Body of pancreas (tissue), 4 donors: Measurements from ENCODE around the gene GOLGA6D. TPM values are rescaled to one million over a fixed set of nuclear protein-coding genes. Genes with fewer than 3 reads are reported as not detected.
"Not testable (repeated sequence)": the region's sequence is repeated elsewhere in the genome, so short reads cannot be mapped to it uniquely, and the experiment has no call there.

ENCODE experiments used
- ATAC-seq: fragments of 150-250 bp; one replicate; pipeline ENCODE4 v1.9.1; 2016
- DNase-seq, 4 donors: peaks; one replicate each; pipeline ENCODE4 v3.0.0-alpha.2; 2019
- H3K27ac ChIP-seq, 4 donors: fragments of 200-600 bp; sonication (generic); 1 replicate in 3 of 4; 2 replicates in 1 of 4; pipeline versions ENCODE4 v1.5.1 to v1.6.1; 2016 to 2019; ENCODE audit warnings: mild to moderate bottlenecking in 1 of 4, mixed read lengths in 1 of 4, moderate library complexity in 1 of 4
- H3K27me3 ChIP-seq, 2 donors: fragments of 200-600 bp; sonication (generic); one replicate each; pipeline ENCODE4 v1.6.0; 2016; ENCODE audit warnings: mild to moderate bottlenecking in 1 of 2
- H3K36me3 ChIP-seq, 2 donors: fragments of 200-600 bp; sonication (generic); replicated peaks in 1 of 2; 2 replicates each; pipeline ENCODE4 v1.5.1; 2016; ENCODE audit warnings: low read depth in 2 of 2; ENCODE audit not compliant: insufficient read depth in 1 of 2
- H3K4me1 ChIP-seq: fragments of 200-600 bp; sonication (generic); one replicate; pipeline ENCODE4 v1.6.0; 2016
- H3K4me3 ChIP-seq, 2 donors: fragments of 200-600 bp; sonication (generic); 1 replicate in 1 of 2; 2 replicates in 1 of 2; pipeline ENCODE4 v1.5.1; 2016 to 2019
- H3K9me3 ChIP-seq, 3 donors: fragments of 200-600 bp; sonication (generic); 1 replicate in 2 of 3; 2 replicates in 1 of 3; pipeline ENCODE4 v1.5.1; 2016
- CTCF ChIP-seq, 7 experiments: fragments of 450-650 bp in 4 of 7; fragments of 200-600 bp in 3 of 7; sonication (generic) in 3 of 7; IDR thresholded peaks; one replicate each; pipeline ENCODE4 v1.5.1; 2016 to 2019; ENCODE audit warnings: antibody characterized with exemption in 7 of 7
- WGBS, 2 donors: methylation state at CpG; one replicate each; pipeline ENCODE4 v1.1.5; 2017; 5-methylcytosine and 5-hydroxymethylcytosine counted together
- intact Hi-C: fragments of 100-400 bp; cut with DNase I; formaldehyde crosslinking; loops from one replicate; pipeline ENCODE4 v1.15.1; 2023
- total RNA-seq, 2 donors: library from RNA; depleted of rRNA; stranded (reverse); fragments of >200 nt; gene quantifications; one replicate each; pipeline ENCODE4 v1.1.0, GENCODE V29; 2016

Gene GOLGA6D
- total RNA-seq, 2 donors from 2014 or later = not detected

DNA sequence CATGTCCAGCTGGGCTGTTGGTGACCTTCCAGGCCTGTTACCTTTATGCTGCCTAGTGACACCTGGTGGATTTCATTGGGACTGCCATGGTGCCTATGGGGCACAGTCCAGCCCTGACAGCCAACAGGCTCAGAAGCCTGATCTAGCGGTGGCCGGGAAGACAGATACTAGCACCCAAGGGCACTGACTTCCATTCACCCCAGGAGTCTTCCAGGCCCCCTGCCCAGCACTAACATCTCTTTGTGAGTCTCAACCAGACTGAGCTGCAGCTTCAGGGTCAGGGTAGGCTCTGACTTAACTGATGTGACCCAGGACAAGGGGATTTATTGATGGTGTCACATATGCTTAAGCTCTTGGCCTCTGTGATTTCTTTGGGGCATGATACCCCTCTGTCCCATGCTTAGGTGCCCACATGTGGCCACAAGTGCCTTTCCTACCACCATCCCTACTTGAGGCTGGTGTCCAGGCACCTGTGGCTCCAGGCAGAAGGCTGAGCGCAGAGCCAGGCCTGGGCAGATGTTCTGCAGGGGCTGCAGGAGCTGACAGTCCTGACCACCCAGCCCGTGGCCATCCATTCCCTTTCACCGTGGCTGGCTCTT is 8.0 kb upstream of the GOLGA6D start:
- peak; percentile 45 to 79 (median 67) for TF ChIP-seq CTCF (IDR thresholded peaks at IDR 0.05)
- H3K27ac ChIP-seq, H3K36me3 ChIP-seq, H3K4me1 ChIP-seq, H3K9me3 ChIP-seq, intact Hi-C loops, H3K4me3 ChIP-seq, H3K27me3 ChIP-seq: not testable (repeated sequence)
- DNase-seq (peak; percentile 95 to 99 (median 96)), ATAC-seq (peak; percentile 100)
- WGBS, 2 donors = 32 to 56% methylated on average over 5 of the region's 5 CpGs

GRCh38 chr15:75275617-75276016 is 7.0 kb upstream of the GOLGA6D start:
- DNase-seq, H3K9me3 ChIP-seq, ATAC-seq, H3K36me3 ChIP-seq, H3K4me3 ChIP-seq, H3K27me3 ChIP-seq, H3K27ac ChIP-seq, H3K4me1 ChIP-seq, intact Hi-C loops: not testable (repeated sequence)
- WGBS, 2 donors = 66 to 69% methylated on average over 3 of the region's 3 CpGs

- ATAC-seq, DNase-seq, intact Hi-C loops: not testable (repeated sequence)
Observed at GRCh38 chr15:75278497-75278896, 4.1 kb upstream of the GOLGA6D start.

GRCh38 chr15:75284152-75284551 is 1.5 kb downstream of the GOLGA6D start:
- H3K27me3 ChIP-seq, H3K27ac ChIP-seq, H3K9me3 ChIP-seq, H3K36me3 ChIP-seq, H3K4me3 ChIP-seq, DNase-seq, ATAC-seq, H3K4me1 ChIP-seq, intact Hi-C loops: not testable (repeated sequence)
- no CpG with 5 or more reads among the region's 3 CpGs for WGBS, 2 donors

More at GRCh38 chr15:75278497-75278896, 4.1 kb upstream of the GOLGA6D start:
- not testable (repeated sequence) for H3K9me3 ChIP-seq, H3K27me3 ChIP-seq, H3K4me3 ChIP-seq, H3K27ac ChIP-seq, H3K4me1 ChIP-seq, H3K36me3 ChIP-seq
- 0 to 19% methylated on average over 1 of the region's 1 CpG for WGBS, 2 donors

GRCh38 chr15:75293660-75294059 is 11.0 kb downstream of the GOLGA6D start:
- 62% methylated on average over 7 of the region's 18 CpGs; no CpG with 5 or more reads in 1 of the 2 donors for WGBS, 2 donors

GRCh38 chr15:75298541-75299310 is 16.1 kb downstream of the GOLGA6D start:
- peak; percentile 77 to 93 (median 86) for DNase-seq
- 60 to 62% methylated on average over 1 to 6 of the region's 13 CpGs for WGBS, 2 donors
- H3K4me1 ChIP-seq, H3K36me3 ChIP-seq, intact Hi-C loops, H3K27me3 ChIP-seq, H3K4me3 ChIP-seq, H3K9me3 ChIP-seq: not testable (repeated sequence)
- H3K27ac ChIP-seq = peak overlapping the region in 1 of 4 donors; percentile 32
- peak; percentile 99 for ATAC-seq

More at GRCh38 chr15:75293660-75294059, 11.0 kb downstream of the GOLGA6D start:
- intact Hi-C loops, H3K9me3 ChIP-seq, ATAC-seq, H3K4me3 ChIP-seq, H3K4me1 ChIP-seq, H3K27me3 ChIP-seq, H3K27ac ChIP-seq, DNase-seq, H3K36me3 ChIP-seq: not testable (repeated sequence)

DNA sequence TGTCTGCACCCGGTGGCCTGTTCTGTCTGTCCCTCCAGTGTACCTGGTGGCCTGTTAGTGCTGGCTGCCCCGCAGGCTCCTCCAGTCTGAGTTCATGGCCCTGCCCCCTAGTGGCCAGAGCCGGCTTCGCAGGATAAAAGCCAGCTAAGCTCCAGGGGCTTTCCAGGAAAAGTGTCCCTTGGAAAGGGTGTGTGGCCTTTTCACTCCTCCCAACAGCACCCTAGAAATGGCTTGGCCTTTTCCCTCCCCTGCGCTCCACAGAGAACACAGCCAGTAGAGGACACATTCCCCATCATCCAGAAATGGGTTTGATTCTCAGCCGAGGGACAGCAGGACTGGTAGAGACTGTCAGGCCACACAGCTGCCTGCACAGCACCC is 16.7 kb downstream of the GOLGA6D start:
- DNase-seq (peak; percentile 76 to 84 (median 76)), ATAC-seq (peak; percentile 97)
- intact Hi-C loops, H3K4me3 ChIP-seq, H3K4me1 ChIP-seq, H3K36me3 ChIP-seq, H3K9me3 ChIP-seq, H3K27me3 ChIP-seq: not testable (repeated sequence)
- WGBS, 2 donors = 22% methylated on average over 5 of the region's 6 CpGs; no CpG with 5 or more reads in 1 of the 2 donors
- TF ChIP-seq CTCF (IDR thresholded peaks at IDR 0.05) = peak; percentile 20 to 58 (median 38)
- H3K27ac ChIP-seq = peak overlapping the region in 1 of 4 donors; percentile 32

- intact Hi-C loops = loop anchor here (10.0 kb wide), 2 partner anchors 65 to 265 kb away; no protein-coding TSS in a partner anchor
- not testable (repeated sequence) for H3K36me3 ChIP-seq, ATAC-seq, H3K9me3 ChIP-seq, H3K27me3 ChIP-seq, H3K4me1 ChIP-seq, H3K4me3 ChIP-seq
- 57 to 62% methylated on average over 5 to 6 of the region's 6 CpGs for WGBS, 2 donors
- H3K27ac ChIP-seq = peak overlapping the region in 1 of 4 donors; percentile 2
- peak in 1 of 4 donors; percentile 57 for DNase-seq
Observed at GRCh38 chr15:75300026-75300425, 17.4 kb downstream of the GOLGA6D start.
